H1 (cell line): ENCODE measurements around the gene SNX33. TPM values are rescaled to one million over a fixed set of nuclear protein-coding genes. Genes with fewer than 3 reads are reported as not detected.

Experiments used
- ATF2 ChIP-seq: IDR thresholded peaks from 2 replicates; pipeline ENCODE4 v1.6.1; 2012; ENCODE audit warnings: low read length, inconsistent platforms
- BACH1 ChIP-seq: IDR thresholded peaks from 2 replicates; pipeline ENCODE4 v1.6.1; 2012; ENCODE audit warnings: low read length, improper control_type of control experiment
- CREB1 ChIP-seq: IDR thresholded peaks from 2 replicates; pipeline ENCODE4 v1.6.1; 2012; ENCODE audit warnings: inconsistent platforms
- E2F6 ChIP-seq: IDR thresholded peaks from 2 replicates; pipeline ENCODE4 v1.6.1; 2012; ENCODE audit warnings: inconsistent platforms
- EGR1 ChIP-seq: IDR thresholded peaks from 2 replicates; pipeline ENCODE4 v1.6.1; 2011; ENCODE audit warnings: low read depth, low read length, borderline replicate concordance
- EP300 ChIP-seq, 2 experiments: IDR thresholded peaks; 1 replicate in 1 of 2; 2 replicates in 1 of 2; pipeline ENCODE4 v1.6.1; 2011 to 2012; ENCODE audit warnings: low read depth in 2 of 2, low read length in 2 of 2, mild to moderate bottlenecking in 2 of 2, borderline replicate concordance in 1 of 2, inconsistent platforms in 1 of 2, moderate library complexity in 1 of 2
- FOSL1 ChIP-seq: IDR thresholded peaks from 2 replicates; pipeline ENCODE4 v1.6.1; 2011; ENCODE audit warnings: mild to moderate bottlenecking, low read depth, low read length, moderate library complexity; ENCODE audit not compliant: insufficient read depth
- GABPA ChIP-seq: IDR thresholded peaks from 2 replicates; pipeline ENCODE4 v1.6.1; 2011; ENCODE audit warnings: mild to moderate bottlenecking, low read length, moderate library complexity, borderline replicate concordance; ENCODE audit not compliant: insufficient read depth
- NANOG ChIP-seq: IDR thresholded peaks from 2 replicates; pipeline ENCODE4 v1.6.1; 2011; ENCODE audit warnings: low read length, low read depth, mild to moderate bottlenecking, inconsistent platforms; ENCODE audit not compliant: insufficient read depth, poor library complexity, severe bottlenecking
- NRF1 ChIP-seq: IDR thresholded peaks from 2 replicates; pipeline ENCODE4 v1.6.1; 2011; ENCODE audit warnings: mild to moderate bottlenecking, low read depth, low read length, improper control_type of control experiment
- RBBP5 ChIP-seq: IDR thresholded peaks from 2 replicates; pipeline ENCODE4 v1.7.1; 2012; ENCODE audit warnings: low read depth, mild to moderate bottlenecking, inconsistent platforms, low read length, moderate library complexity, borderline replicate concordance
- SIX5 ChIP-seq: IDR thresholded peaks from 2 replicates; pipeline ENCODE4 v1.6.1; 2011; ENCODE audit warnings: mild to moderate bottlenecking, low read depth, low read length
- SP1 ChIP-seq: IDR thresholded peaks from 2 replicates; pipeline ENCODE4 v1.6.1; 2011; ENCODE audit warnings: low read depth, low read length
- SP2 ChIP-seq: IDR thresholded peaks from 2 replicates; pipeline ENCODE4 v1.6.1; 2012; ENCODE audit warnings: mild to moderate bottlenecking, low read length, inconsistent platforms
- SP4 ChIP-seq: IDR thresholded peaks from 2 replicates; pipeline ENCODE4 v1.6.1; 2012; ENCODE audit warnings: low read length, inconsistent platforms
- SRF ChIP-seq: IDR thresholded peaks from 2 replicates; pipeline ENCODE4 v1.6.1; 2011; ENCODE audit warnings: mild to moderate bottlenecking, low read depth, low read length, moderate library complexity
- TEAD4 ChIP-seq: IDR thresholded peaks from 2 replicates; pipeline ENCODE4 v1.6.1; 2012; ENCODE audit warnings: low read depth, low read length, inconsistent platforms, mixed read lengths
- ZNF274 ChIP-seq: IDR thresholded peaks from 2 replicates; pipeline ENCODE4 v1.7.0; 2012; ENCODE audit warnings: low read length, borderline replicate concordance; ENCODE audit errors: extremely low read depth
- polyA plus RNA-seq, 7 experiments: library from polyadenylated mRNA; depleted of rRNA in 3 of 7; stranded (reverse) in 5 of 7; unstranded in 2 of 7; fragments of >200 nt in 5 of 7; fragments of 200-250 nt in 2 of 7; gene quantifications; 1 replicate in 5 of 7; 2 replicates in 1 of 7; 4 replicates in 1 of 7; pipeline versions ENCODE4 v1.2.1 to v1.2.3, GENCODE V29; 2011 to 2013; ENCODE audit warnings: missing spikeins in 2 of 7, mixed read lengths in 2 of 7
- total RNA-seq: library from RNA; stranded (reverse); fragmentation: NEBNext Ultra II Directional; extraction: Animal tissue kit (Norgen Biotek cat#: 25700); gene quantifications from 2 replicates; pipeline ENCODE4 v1.2.1, GENCODE V29; 2021
- TF ChIP-seq, protein P1 (sequence below), 3 experiments: IDR thresholded peaks; 1 replicate in 2 of 3; 2 replicates in 1 of 3; pipeline versions ENCODE4 v1.5.1 to v1.6.1; 2011; ENCODE audit warnings: low read length in 3 of 3, mild to moderate bottlenecking in 3 of 3, inconsistent platforms in 2 of 3, low read depth in 1 of 3, moderate library complexity in 1 of 3; ENCODE audit not compliant: insufficient read depth in 1 of 3; ENCODE audit errors: control extremely low read depth in 1 of 3

SNX33 gene
- total and polyA plus RNA-seq, 2 of the 8 experiments (the other 6 are each of a cell fraction or from before 2014, with no cell fraction given): 14.3 to 22.9 TPM

- TF ChIP-seq, protein P1, sequence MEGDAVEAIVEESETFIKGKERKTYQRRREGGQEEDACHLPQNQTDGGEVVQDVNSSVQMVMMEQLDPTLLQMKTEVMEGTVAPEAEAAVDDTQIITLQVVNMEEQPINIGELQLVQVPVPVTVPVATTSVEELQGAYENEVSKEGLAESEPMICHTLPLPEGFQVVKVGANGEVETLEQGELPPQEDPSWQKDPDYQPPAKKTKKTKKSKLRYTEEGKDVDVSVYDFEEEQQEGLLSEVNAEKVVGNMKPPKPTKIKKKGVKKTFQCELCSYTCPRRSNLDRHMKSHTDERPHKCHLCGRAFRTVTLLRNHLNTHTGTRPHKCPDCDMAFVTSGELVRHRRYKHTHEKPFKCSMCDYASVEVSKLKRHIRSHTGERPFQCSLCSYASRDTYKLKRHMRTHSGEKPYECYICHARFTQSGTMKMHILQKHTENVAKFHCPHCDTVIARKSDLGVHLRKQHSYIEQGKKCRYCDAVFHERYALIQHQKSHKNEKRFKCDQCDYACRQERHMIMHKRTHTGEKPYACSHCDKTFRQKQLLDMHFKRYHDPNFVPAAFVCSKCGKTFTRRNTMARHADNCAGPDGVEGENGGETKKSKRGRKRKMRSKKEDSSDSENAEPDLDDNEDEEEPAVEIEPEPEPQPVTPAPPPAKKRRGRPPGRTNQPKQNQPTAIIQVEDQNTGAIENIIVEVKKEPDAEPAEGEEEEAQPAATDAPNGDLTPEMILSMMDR (IDR thresholded peaks at IDR 0.05; ENCODE audit: control extremely low read depth in 1 of 3, insufficient read depth in 1 of 3, low read depth in 1 of 3, low read length in 3 of 3): peak; percentile 36 to 57 (median 44)
- TF ChIP-seq SIX5: no peak
- no peak; a peak in 1 of 3 replicates for TF ChIP-seq EP300 (IDR thresholded peaks at IDR 0.05; ENCODE audit: borderline replicate concordance in 1 of 2, low read depth in 2 of 2, low read length in 2 of 2)
- no peak for TF ChIP-seq ZNF274
- TF ChIP-seq RBBP5: peak; percentile 84
- TF ChIP-seq BACH1: 0 out of 2 replicates have a peak, but pooled peaks have one; percentile 32
- TF ChIP-seq EGR1: peak; percentile 61; the same call in 1 of the 2 replicates
- no peak for TF ChIP-seq TEAD4
- TF ChIP-seq SP1: no peak
- TF ChIP-seq ATF2: no peak
- TF ChIP-seq NANOG: no peak
- no peak for TF ChIP-seq FOSL1
- no peak for TF ChIP-seq E2F6
- no peak for TF ChIP-seq SRF
- TF ChIP-seq SP2: no peak
- peak; percentile 34; the same call in 1 of the 2 replicates for TF ChIP-seq CREB1
- TF ChIP-seq SP4: peak; percentile 79; the same call in 1 of the 2 replicates
- TF ChIP-seq GABPA: no peak
- no peak for TF ChIP-seq NRF1
Observed at GRCh38 chr15:75647370-75648155, at the start of gene SNX33 (continued).
